H1 (cell line): ENCODE measurements around the gene TXNDC15.

Source experiments
- ASH2L ChIP-seq: fragments of 200-600, 300-600 bp; sonication (generic); IDR thresholded peaks from one replicate; pipeline ENCODE4 v1.7.1; 2017; ENCODE audit warnings: low read length
- EZH2 ChIP-seq: fragments of 200-600 bp; sonication (generic); IDR thresholded peaks from 2 replicates; pipeline ENCODE4 v1.7.1; 2012; ENCODE audit warnings: low read depth, mild to moderate bottlenecking, moderate library complexity, low read length, inconsistent platforms; ENCODE audit not compliant: severe bottlenecking
- GTF2F1 ChIP-seq: IDR thresholded peaks from 2 replicates; pipeline ENCODE4 v1.6.1; 2012; ENCODE audit warnings: low read depth, low read length, improper control_type of control experiment, borderline replicate concordance
- SP2 ChIP-seq: IDR thresholded peaks from 2 replicates; pipeline ENCODE4 v1.6.1; 2012; ENCODE audit warnings: mild to moderate bottlenecking, low read length, inconsistent platforms
- TAF7 ChIP-seq: optimal IDR thresholded peaks from 2 replicates; pipeline ENCODE3; 2011; ENCODE audit warnings: low read depth, mild to moderate bottlenecking, inconsistent platforms, low read length, moderate library complexity, borderline replicate concordance
- TF ChIP-seq, protein P1 (sequence below), 3 experiments: IDR thresholded peaks; 1 replicate in 2 of 3; 2 replicates in 1 of 3; pipeline versions ENCODE4 v1.5.1 to v1.6.1; 2011; ENCODE audit warnings: low read length in 3 of 3, mild to moderate bottlenecking in 3 of 3, inconsistent platforms in 2 of 3, low read depth in 1 of 3, moderate library complexity in 1 of 3; ENCODE audit not compliant: insufficient read depth in 1 of 3; ENCODE audit errors: control extremely low read depth in 1 of 3
- TF ChIP-seq, protein P2 (sequence below): IDR thresholded peaks from 2 replicates; pipeline ENCODE4 v1.6.1; 2011; ENCODE audit warnings: low read length, improper control_type of control experiment
- TF ChIP-seq, protein P3 (sequence below): IDR thresholded peaks from 2 replicates; pipeline ENCODE4 v1.6.1; 2012; ENCODE audit warnings: inconsistent platforms

DNA sequence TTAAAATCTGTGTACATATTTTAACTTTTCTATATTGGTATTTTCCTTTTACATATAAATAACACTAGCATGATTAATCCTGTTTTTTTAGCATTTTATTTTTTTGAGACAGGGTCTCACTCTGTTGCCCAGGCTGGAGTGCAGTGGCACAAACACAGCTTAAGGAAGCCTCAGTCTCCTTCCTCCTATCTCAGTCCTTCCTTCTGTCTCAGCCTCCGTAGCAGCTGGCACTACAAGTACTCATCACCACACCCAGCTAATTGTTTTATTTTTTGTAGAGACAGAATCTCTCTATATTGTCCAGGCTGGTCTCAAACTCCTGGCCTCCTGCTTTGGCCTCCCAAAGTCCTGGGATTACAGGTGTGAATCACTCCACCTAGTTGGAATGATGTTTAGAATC lies 29.9 kb upstream of the TXNDC15 start:
- TF ChIP-seq EZH2 = no peak
- TF ChIP-seq, protein P1, sequence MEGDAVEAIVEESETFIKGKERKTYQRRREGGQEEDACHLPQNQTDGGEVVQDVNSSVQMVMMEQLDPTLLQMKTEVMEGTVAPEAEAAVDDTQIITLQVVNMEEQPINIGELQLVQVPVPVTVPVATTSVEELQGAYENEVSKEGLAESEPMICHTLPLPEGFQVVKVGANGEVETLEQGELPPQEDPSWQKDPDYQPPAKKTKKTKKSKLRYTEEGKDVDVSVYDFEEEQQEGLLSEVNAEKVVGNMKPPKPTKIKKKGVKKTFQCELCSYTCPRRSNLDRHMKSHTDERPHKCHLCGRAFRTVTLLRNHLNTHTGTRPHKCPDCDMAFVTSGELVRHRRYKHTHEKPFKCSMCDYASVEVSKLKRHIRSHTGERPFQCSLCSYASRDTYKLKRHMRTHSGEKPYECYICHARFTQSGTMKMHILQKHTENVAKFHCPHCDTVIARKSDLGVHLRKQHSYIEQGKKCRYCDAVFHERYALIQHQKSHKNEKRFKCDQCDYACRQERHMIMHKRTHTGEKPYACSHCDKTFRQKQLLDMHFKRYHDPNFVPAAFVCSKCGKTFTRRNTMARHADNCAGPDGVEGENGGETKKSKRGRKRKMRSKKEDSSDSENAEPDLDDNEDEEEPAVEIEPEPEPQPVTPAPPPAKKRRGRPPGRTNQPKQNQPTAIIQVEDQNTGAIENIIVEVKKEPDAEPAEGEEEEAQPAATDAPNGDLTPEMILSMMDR (IDR thresholded peaks at IDR 0.05; ENCODE audit: control extremely low read depth in 1 of 3, insufficient read depth in 1 of 3, low read depth in 1 of 3, low read length in 3 of 3) = no peak
- TF ChIP-seq TAF7 = no peak
- no peak for TF ChIP-seq GTF2F1
- TF ChIP-seq, protein P2, sequence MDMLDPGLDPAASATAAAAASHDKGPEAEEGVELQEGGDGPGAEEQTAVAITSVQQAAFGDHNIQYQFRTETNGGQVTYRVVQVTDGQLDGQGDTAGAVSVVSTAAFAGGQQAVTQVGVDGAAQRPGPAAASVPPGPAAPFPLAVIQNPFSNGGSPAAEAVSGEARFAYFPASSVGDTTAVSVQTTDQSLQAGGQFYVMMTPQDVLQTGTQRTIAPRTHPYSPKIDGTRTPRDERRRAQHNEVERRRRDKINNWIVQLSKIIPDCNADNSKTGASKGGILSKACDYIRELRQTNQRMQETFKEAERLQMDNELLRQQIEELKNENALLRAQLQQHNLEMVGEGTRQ = no peak
- no peak for TF ChIP-seq SP2
- no peak for TF ChIP-seq ASH2L
- TF ChIP-seq, protein P3, sequence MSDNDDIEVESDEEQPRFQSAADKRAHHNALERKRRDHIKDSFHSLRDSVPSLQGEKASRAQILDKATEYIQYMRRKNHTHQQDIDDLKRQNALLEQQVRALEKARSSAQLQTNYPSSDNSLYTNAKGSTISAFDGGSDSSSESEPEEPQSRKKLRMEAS = no peak
